CD1c-positive myeloid dendritic cell (primary cell): ENCODE measurements around the gene LUC7L.
"Not testable (repeated sequence)": the region's sequence is repeated elsewhere in the genome, so short reads cannot be mapped to it uniquely, and the experiment has no call there.

Source experiments
- DNase-seq: peaks from one replicate; pipeline ENCODE4 v3.0.0-alpha.2; 2016; ENCODE audit errors: extremely low spot score

The LUC7L gene, protein sequence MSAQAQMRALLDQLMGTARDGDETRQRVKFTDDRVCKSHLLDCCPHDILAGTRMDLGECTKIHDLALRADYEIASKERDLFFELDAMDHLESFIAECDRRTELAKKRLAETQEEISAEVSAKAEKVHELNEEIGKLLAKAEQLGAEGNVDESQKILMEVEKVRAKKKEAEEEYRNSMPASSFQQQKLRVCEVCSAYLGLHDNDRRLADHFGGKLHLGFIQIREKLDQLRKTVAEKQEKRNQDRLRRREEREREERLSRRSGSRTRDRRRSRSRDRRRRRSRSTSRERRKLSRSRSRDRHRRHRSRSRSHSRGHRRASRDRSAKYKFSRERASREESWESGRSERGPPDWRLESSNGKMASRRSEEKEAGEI

DNA sequence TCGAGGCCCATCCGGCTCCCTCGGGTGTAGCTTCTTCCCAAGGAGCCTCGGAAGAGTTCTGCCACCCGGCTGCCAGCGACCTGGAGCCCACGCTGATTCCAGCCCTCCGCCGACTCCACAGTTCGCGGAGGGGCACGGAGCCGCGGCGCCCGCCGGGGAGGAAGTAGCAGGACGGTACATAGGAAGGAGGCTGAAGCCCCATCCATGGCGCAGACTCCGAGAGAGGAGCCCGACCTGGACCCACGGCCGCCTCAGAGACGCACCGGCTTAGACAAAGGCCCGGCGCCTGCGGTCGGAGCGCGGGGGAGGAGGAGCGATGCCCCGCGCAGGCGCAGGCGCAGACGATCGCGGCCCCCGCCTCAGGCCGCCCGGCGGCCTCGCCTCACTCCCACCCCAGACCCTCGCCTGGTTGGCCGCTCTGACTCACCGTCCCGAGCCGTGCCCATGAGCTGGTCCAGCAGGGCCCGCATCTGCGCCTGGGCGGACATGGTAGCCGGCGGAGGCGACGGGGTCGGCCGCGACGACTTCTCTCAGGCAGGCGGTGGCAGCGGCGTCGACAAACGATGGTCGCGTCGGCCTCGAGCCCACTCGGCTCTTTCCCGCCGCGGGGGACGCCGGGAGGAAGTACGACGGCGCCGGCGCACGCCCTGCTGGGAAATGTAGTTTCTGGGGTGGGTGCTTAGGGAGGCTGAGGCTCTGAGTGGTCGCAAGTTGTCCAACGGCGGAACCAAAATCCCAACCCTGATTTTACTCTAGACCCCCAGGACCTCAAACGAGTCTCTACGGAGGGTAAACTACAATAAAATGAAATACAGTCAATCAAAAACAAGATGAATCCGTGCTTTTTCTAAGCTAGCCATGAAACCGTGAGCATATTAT, at the start of gene LUC7L:
LUC7L (minus strand) TSS at position 598 of the 879 bp plus-strand sequence; CDS start at position 488, 110 bp downstream.
- DNase-seq, result peak; percentile 90

DNA sequence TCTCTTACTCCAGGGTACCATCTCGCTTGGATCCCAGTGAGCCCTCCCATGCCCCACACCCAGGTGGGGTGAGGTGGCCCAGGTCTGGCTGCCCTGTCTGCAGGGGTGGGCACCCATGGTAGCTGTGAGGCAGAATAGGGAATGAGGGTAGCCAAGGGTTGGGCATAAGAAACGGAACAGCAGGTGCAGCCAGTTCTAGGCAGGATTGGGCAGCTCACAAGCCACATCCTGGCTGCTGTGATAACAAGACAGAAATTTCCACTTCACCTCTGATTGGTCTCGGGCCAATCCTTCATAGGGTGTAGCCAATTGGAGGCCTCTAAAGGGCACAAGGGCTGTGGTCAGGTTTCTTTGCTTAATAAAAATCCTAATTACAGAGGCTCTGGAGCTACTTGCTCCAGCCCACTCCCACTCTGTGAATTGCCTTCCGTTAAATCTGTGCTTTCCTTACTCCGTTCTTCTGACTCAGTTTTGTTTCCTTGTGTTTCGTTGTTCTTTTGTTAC, 49.7 kb upstream of the LUC7L start:
- peak; percentile 13 for DNase-seq

DNA sequence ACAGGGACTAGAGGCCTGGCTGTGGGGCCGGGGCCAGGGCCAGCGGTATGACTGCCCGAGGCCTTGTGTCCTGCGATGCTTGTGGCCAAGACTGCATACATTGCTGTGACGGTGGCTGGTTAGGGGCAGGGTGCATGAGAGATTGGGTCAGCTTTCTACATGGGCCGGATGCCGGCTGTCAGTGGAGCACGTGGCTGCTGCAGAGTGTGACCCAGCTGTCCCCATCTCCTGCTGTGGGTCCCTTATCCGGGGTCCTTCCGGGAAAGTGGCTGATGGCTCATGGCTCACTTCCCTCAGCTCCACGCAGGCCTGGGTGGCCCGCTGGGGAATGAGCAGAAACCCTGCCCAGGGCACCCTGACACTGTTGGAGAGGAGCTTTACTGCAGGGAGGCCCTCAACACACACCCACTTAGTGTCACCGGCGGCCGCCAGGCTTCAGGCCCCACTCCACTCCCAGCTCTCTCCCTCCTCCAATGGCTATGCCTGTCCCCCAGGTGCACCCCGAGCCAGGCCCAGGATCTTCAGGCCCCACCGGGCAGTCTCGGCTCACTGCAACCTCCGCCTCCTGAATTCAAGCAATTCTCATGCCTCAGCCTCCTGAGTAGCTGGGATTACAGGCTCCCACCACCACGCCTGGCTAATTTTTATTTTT, 47.3 kb upstream of the LUC7L start:
- DNase-seq, result no peak

DNA sequence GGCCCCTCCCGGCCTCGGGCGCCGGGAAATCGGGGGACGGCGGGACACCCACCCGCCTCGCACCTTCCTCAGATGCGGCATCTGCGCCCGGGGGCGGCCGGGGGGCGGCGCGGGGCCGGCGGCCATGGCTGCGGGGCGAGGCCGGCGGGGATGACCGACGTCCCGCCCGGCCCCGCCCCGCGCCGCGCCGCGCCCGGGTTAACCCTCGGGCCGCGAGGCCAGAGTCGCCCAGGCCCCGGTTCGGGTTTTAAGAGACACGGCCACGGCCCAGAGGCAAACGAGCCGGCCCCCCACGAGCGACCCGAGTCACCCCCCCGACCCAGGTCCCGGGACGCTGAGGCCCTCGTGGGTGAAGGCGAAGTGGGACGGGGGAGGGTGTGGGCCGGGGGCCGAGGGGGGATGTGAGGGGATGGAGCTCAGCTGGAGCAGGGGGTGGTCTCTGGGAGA, 46.6 kb upstream of the LUC7L start, which contains the start of gene RGS11:
RGS11 (minus strand) TSS at position 159 of the 447 bp plus-strand sequence; CDS start at position 126, 33 bp downstream.
- DNase-seq, result no peak

DNA sequence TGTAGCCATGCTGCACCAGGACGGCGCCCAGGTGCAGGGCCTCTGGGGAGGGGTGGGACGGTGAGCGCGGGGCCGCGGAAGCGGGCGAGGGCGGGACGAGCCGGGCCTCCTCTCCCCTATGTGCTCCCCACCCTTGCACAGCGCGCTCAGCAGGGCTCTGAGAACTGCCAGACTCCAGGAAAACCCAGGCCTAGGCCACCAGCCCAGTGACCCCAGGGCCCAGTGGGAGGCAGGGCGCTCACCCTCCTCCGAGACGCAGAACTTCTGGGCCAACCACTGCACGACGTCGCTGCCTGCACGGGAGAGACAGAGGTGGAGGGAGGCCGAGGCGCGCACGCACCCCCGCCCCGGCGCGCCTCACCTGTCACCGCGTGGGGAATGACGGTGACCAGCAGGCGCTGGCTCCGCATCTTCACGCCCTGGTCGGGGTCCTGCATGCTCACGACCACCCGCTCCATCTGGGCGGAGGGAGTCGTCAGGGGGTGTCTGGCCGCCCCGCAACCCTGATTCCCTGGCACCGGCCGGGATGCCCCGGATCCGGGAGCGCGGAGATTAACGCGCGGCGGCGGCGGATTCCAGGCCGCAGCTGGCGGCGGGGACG, 45.9 kb upstream of the LUC7L start:
- DNase-seq, result no peak

DNA sequence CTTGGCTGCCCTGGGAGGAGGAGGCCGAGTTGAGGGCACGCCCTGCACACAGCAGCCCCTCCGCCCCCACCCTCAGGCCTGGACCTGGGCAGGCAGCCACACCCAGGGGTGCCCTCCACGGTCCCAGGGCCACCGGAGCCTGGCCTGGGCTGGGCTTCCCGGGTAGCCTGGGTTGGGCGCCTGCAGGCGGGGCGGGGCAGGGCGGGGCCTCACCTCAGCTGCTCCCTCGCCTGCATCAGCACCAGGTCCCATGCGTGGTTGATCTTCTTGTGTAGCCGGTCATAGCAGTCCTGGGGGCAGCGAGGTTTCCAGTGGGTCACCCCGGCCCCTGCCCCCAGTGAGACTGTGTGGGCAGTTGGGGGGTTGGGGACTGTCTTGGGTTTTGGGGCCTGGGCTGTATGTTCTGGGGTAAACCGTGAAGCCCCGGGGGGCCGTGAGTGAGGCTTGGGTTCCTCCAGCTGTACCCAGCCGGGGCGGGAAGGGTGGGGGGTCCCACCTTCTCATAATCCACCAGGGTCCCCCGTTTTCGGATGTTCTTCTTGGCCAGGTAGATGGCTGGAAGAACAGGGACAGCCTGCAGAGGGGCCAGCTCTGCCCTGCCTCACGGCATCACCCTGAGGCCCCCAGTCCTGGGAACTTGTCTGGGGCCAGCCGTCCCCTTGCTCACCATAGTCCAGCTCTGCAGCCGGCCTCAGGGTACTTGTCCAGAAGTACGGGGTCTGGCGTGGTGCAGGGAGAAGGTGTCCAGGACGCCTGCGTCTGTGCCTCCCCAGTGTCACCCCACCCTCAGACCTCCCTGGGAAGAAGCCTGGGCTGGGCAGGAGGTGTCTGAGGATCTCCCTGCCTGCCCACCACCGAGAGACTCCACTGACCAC, 44.5 kb upstream of the LUC7L start:
- DNase-seq, result no peak

DNA sequence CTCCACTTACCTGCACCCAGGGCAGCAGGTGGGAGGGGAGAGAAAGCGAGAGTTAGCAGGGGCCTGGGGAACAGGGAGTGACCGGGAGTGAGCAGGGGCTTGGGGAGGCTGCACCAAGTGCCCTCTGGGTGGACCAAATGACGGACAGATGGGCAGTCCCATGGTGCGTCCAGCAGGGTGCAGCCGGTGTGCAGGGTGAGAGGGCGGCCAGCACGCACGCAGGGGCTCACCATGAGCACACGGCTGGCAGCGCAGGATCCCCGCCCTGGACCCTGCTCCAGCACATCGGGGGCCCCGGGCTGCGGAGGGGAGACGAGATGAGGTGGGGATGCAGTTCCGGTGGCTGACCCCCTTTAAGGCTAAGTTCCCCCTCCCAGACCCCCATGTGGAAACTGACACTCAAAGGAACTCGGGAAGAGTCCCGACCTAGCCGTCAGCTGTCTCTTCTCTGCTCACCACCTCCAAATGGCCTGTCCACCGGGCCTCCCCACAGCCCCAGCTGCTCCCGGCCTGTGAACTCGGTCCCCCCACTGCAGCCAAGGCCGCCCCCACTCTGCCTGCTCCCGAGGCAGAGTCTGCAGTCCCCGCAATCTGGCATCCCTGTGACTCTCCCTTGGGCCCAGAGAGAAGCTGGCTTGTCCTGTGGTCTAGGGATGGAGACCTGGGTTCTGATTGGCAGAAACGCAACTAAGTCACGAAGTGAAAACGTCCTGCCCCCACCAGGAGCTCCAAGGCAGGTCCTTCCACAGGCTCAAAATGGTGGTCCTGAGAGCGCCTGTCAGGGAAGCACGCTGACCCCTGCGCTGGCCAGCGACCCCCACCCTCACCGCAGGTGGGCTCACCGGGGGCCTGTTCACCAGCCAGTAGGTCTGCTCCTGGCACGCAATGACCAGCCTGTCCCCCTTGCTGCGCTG, 43.6 kb upstream of the LUC7L start:
- DNase-seq, result no peak

DNA sequence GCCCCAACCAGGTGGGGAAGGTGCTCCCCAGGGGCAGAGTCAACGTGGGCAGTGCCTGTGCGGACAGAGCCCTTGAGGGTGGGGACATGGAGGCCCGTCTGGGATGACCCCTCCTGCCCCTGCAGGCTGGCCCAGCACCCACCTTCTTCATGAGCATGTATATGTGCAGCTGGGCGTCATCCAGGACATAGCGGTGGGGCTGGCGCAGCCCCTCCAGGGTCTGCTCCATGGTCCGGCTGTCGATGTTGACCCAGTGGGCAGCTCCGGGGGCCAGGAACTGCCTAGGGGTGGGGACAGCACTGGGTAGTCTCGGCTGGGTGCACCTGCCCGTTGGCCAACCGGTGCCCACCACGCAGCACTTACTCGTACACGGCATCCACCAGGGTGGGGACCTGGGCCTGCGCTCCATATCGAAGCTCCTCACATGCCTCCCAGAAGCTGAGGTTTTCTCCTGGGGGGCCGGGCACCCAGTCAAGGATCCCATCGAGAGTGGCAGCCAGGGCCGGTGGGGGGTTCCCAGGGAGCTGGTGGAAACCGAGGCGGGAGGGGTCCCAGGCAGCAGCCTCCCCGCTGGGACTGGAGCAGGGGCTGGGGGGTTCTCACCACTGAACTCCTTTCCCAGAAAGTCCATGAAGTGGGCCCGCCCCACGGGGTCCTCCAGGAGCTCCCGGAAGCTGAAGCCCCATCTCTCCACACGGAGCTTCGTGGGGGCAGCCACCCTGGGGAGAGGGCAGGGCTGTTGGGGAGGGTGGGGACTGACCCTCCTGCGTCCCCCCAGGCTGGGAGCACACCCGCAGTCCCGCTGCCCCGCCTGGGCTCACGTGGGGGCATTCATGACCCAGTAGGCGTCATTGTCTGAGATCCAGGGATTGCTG, 41.4 kb upstream of the LUC7L start:
- DNase-seq, result no peak

DNA sequence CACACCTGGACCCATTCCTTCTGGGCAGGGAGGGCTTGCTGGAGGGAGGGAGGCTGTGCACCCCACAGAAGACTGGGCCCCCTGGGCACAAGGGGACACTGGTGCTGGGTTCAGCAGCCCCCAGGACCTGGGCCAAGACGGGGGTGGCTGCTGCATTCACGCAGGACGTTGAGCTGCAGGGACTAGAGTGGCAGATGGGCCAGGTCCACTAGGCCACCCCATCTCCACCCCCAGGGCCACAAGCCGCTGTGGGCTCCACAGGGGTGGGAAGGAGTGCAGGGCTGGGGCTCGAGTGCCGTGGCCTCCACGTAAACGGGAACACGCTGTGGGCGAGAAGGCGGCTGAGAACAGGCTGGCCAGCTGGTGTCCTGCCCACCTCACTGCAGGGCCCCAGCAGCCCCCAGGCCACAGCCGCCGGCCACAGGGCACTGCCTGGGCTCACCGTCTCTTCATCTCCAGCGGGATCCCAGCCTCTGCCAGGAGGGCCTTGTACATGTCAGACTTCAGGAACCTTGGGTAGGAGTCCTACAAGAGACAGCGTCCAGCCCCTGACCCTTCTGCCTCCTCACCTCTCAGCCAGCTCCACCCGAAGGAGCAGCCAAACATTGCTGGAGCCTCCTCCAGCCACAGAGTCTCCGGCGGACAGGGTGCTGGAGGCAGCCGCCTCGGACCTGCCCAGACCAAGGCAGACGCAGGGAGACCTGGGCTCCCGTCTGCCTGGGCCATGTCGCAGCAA, 40.0 kb upstream of the LUC7L start:
- no peak for DNase-seq

DNA sequence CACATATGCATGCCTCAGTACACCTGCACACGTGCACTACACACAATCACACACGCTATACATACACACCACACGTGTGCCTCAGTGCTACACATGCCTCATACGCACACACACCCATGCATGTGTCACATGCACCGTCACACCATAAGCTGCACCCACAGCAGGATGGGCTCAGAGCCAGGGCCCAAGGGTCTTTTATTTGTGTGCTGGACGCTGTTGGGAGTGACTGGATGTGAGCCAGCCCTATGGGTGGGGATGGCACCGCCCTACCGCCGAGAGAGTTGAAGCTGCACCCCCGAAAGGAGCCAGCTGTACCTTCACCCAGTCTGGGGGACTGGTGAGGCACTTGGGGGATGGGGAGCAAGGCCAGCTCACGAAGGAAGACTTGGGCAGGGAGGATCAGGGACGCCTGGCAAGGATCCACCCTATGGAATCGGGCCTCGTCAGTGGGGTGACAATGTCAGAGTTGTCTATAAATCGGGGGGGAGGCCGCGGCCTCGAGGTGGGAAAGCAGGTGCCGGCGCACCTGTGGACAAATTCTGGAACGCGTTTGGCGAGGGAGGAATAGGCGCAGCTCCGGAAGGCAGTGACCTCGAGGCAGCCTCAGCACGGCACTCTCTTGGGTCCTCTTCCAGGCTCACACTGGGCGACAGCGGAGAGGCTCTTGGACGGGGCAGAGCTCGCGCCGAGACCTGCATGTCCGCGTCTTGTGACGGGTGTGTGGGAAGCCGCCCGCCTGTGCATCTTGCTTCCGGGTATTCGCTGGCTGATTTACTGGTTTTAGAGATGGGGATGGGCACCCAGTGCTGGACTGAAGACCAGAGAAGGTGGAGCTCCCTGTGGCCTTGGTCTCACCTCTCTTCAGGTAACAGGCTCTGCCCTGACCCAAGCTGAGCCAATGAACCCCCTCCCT, 39.1 kb upstream of the LUC7L start:
- no peak for DNase-seq

DNA sequence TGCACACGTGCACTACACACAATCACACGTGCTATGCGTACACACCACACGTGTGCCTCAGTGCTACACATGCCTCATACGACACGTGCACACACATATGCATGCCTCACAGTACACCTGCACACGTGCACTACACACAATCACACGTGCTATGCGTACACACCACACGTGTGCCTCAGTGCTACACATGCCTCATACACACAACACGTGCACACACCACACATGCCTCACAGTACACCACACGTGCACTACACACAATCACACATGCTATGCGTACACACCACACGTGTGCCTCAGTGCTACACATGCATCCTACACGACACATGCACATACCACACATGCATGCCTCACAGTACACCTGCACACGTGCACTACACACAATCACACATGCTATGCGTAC, 38.3 kb upstream of the LUC7L start:
- not testable (repeated sequence) for DNase-seq

DNA sequence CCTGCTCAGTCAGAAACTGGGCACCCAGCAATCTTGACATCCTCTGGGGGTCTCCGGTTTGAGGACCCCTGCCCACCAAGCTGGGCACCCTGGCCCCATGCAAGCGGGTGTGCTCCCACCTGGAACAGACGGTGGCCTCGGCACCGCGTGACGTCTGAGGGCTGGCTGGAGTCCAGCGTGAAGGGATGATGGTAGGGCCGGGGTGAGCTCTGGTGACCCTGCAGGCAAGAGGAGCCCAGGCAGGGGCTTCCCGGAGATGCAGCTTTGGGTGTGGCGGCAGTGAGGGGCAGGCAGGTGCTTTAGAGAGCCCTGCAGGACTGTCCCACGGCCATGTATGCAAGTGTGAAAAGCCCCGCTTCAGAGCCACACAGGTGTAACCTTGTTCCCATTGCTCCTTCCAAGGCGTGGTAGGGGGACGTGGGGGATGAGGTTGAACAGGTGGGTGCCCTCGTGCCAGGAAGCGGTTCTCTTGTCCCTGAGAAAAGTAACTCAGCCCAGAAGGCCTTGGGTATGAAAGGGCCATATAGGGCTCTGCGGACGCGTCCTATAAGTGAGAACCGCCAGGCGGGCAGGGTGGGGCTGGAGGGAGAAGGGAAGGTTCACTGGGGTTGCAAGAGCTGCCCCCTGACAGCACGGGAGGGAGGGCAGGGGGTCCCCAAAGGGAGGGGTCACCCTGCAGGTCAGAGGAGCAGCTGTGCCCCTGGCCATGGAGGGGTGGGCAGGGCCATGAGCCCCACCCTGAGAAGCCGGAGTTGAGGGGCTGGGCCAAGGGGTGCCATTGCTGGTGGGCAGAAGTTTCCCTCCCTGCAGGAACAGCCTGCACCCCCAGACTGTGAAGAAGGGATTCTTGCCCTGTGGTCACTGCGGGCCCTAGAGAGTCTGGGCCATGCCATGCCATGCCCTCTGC, 37.3 kb upstream of the LUC7L start:
- DNase-seq, result no peak

DNA sequence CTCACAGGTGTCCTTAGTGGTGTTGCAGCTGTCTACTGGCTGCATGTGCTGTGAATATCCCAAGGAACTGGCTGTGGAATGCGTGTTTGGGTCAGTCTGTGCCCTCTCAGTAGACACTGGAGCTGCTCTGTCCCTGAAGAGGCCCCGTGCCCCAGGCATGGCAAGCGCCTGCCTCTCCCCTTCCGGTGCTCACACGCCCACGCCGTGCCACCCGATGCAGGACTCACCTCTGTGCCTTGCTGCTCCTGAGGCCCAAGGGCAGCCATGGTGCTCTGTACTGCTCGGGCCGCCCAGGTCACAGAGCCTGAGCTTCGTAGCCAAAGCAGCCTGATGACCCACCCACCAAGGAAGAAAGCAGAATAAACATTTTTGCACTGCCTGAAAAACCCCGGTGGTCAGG, 36.5 kb upstream of the LUC7L start:
- no peak for DNase-seq

DNA sequence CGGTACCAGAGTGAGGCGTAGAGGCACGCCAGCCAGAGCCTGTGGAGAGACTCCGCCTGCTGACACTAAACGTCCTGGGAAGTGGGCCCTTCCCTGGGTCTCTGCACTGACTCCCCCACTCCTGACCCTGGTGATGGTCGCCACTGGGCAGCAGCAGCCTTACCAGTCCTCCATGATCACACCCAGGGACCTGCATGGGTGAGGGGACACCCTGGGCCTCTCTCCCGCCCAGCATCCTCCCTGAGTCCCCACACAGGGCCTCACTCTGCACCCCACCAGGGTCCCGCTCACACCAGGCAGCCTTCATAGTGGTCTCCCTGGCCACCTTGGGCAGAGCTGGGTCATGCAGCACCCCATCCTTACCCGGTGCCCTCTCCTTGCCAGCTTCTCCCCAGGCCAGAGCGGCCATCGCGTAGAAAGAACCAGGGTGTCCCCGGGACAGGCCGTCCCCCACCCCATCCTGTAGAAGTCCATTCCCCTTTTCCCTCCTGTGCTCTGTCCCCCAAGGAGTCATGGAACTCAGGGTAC, 35.8 kb upstream of the LUC7L start:
- DNase-seq, result no peak

DNA sequence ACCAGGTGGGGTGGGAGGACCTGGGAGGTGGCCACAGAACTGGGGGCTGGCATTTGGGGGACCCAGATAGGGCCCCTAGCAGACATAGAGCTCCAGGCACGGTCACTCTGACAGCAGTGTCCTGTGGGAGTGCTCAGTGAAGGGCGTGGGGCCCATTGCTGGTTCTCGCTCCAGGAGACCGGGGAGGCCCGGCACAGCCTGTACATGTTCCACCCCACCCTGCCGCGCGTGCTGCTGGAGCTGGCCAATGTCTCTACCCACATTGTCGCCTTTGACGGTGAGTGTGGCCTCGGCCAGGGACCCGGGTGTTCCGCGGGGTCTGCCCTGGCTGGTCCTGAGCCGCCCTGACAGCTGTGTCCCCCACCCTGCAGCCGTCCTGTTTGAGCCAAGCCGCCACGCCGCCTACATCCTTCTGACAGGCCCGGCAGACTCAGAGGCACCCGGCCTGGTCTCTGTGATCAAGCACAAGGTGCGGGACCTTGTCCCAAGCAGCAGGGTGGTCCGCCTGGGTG, 35.2 kb upstream of the LUC7L start:
- DNase-seq, result no peak
